Measurements from ENCODE around the gene GLT8D2. TPM values are rescaled to one million over a fixed set of nuclear protein-coding genes. Genes with fewer than 3 reads are reported as not detected.
"Not testable (repeated sequence)": the region's sequence is repeated elsewhere in the genome, so short reads cannot be mapped to it uniquely, and the experiment has no call there.

Gene GLT8D2
- total RNA-seq, 1 donor: 55.3 TPM

DNA sequence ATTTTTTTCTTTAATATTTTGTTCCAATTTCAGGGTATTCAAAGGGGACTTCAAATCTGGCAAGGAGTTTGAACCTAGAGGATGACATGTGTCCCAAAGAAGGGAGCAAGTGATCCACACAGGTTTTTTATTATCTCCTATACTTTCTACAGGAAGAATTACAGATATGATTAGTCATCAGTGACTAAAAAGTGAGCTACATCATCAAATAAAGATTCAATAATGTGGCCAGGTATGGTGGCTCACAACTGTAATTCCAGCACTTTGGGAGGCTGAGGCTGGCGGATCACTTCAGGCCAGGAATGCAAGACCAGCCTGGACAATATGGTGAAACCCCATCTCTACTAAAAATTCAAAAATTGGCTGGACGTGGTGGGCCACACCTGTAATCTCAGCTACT, 24.2 kb downstream of the GLT8D2 start:
- TF ChIP-seq, protein P1, sequence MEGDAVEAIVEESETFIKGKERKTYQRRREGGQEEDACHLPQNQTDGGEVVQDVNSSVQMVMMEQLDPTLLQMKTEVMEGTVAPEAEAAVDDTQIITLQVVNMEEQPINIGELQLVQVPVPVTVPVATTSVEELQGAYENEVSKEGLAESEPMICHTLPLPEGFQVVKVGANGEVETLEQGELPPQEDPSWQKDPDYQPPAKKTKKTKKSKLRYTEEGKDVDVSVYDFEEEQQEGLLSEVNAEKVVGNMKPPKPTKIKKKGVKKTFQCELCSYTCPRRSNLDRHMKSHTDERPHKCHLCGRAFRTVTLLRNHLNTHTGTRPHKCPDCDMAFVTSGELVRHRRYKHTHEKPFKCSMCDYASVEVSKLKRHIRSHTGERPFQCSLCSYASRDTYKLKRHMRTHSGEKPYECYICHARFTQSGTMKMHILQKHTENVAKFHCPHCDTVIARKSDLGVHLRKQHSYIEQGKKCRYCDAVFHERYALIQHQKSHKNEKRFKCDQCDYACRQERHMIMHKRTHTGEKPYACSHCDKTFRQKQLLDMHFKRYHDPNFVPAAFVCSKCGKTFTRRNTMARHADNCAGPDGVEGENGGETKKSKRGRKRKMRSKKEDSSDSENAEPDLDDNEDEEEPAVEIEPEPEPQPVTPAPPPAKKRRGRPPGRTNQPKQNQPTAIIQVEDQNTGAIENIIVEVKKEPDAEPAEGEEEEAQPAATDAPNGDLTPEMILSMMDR (IDR thresholded peaks at IDR 0.05; ENCODE audit: insufficient read depth, low read length): no peak
- no peak for DNase-seq (ENCODE audit: low read depth)
- H3K4me3 ChIP-seq (ENCODE audit: low read depth, low read length): no peak overlapping the region

DNA sequence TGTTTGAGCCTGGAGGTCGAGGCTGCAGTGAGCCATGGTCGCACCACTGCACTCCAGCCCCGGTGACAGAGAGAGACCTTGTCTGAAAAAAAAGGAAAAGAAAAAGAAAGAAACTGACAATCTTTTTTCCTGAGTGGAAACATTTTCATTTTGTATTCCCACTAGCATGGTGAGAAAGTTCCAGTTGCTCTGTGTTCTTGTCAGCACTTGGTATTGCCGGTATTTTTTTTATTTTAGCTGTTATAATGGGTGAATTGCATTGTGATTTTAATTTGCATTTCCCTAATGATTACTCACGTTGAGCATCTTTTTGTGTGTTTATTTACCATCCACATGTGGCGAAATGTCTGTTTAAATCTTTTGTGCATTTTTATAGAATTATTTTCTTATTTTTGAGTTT, 25.6 kb downstream of the GLT8D2 start:
- TF ChIP-seq, protein P1 (IDR thresholded peaks at IDR 0.05; ENCODE audit: insufficient read depth, low read length): no peak
- DNase-seq (ENCODE audit: low read depth): no peak
- no peak overlapping the region for H3K4me3 ChIP-seq (ENCODE audit: low read depth, low read length)

DNA sequence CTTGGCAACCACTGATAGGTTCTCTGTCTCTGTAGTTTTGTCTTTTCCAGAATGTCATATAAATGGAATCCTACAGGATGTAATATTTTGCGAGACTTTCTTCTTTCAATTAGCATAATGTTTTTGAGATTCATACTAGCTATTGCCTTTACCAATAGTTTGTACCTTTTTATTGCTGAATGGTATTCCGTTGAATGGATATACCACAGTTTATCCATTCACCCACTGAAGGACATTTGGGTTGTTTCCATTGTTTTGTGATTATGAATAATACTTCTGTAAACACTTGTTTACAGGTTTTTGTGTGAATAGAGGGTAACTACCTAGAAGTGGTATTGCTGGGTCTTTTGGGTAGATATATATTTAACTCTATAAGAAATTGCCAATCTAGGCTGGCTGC, 26.3 kb downstream of the GLT8D2 start:
- TF ChIP-seq, protein P1 (IDR thresholded peaks at IDR 0.05; ENCODE audit: insufficient read depth, low read length): no peak
- DNase-seq (ENCODE audit: low read depth): no peak
- no peak overlapping the region for H3K4me3 ChIP-seq (ENCODE audit: low read depth, low read length)

DNA sequence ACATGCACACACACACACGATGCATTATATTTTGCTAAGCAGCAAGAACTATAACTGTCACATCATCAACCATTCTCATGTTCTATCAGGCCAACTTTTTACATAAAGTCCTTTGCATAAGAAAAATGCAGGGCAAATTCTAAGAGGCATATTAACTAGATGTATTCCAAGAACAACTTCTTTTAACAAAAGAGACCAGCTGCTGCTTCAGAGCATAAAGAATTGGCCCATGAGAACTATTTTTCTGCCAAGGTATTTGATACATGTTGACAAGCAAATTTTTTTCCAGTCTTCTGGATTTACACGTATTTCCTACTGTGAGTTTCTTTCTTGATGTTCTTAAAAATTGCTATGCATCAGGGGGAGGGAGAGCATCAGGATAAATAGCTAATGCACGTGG, 27.2 kb downstream of the GLT8D2 start:
- H3K4me3 ChIP-seq (ENCODE audit: low read depth, low read length): no peak overlapping the region
- TF ChIP-seq, protein P1 (IDR thresholded peaks at IDR 0.05; ENCODE audit: insufficient read depth, low read length): no peak
- peak; percentile 69 for DNase-seq (ENCODE audit: low read depth)

DNA sequence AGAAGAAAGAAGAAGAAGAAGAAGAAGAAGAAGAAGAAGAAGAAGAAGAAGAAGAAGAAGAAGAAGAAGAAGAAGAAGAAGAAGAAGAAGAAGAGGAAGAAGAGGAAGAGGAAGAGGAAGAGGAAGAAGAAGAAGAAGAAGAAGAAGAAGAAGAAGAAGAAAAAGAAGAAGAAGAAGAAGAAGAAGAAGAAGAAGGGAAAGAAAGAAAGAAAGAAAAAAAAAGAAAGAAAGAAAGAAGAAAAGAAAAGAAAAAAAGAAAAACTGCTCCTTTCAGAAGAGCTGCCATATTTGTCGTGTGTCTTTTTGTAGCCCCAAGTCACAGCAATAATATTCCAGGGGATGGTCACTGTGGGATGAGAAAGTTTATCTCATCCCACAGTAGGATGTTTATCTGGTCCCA, 28.1 kb downstream of the GLT8D2 start:
- DNase-seq (ENCODE audit: low read depth): not testable (repeated sequence)

DNA sequence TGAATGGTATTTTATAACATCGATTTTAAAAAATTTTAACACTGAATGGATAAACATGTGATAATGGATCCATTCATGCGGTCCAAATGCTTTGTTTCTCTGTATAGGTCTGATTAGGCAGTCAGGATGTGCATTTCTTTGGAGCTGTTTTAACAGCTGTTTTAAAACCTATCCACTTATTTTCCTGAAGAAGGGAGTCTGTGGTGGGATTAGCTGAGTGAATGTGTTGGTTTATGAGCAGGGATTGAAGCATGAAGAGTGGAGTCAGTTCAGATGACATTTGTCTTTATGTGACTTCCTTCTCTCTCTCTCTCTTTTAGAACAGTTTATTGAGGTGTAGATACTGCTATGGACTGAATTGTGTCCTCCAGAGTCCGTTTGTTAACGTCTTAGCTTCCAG, 37.7 kb downstream of the GLT8D2 start:
- TF ChIP-seq, protein P1 (IDR thresholded peaks at IDR 0.05; ENCODE audit: insufficient read depth, low read length): no peak
- no peak overlapping the region for H3K4me3 ChIP-seq (ENCODE audit: low read depth, low read length)
- no peak for DNase-seq (ENCODE audit: low read depth)

More for the DNA sequence above, 28.1 kb downstream of the GLT8D2 start:
- H3K4me3 ChIP-seq (ENCODE audit: low read depth, low read length): not testable (repeated sequence)

DNA sequence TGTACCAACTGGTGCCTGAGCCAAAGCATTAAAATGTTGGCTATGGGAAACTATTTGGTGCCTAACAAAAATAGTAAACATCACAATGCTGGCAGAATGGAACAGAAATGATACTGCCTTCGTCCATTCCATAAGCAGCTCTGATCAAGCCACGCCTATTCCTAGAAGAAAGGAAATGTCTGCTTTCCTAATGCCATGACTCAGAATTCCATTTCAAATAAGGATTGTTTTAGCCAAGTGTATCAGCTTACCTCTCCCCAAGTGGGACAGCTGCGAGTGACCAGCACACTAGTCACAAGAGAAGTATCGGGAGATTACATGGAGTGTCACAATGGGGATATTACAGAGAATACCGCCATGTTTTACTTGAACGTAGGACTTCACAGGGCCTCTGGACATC, 38.7 kb downstream of the GLT8D2 start:
- peak; percentile 89 for DNase-seq (ENCODE audit: low read depth)
- TF ChIP-seq, protein P1 (IDR thresholded peaks at IDR 0.05; ENCODE audit: insufficient read depth, low read length): no peak
- H3K4me3 ChIP-seq (ENCODE audit: low read depth, low read length): no peak overlapping the region
